Heart right ventricle (tissue), 16 donors: ENCODE measurements around the gene FLG. TPM values are rescaled to one million over a fixed set of nuclear protein-coding genes. Genes with fewer than 3 reads are reported as not detected.
"Not testable (repeated sequence)": the region's sequence is repeated elsewhere in the genome, so short reads cannot be mapped to it uniquely, and the experiment has no call there.

ENCODE experiments used
- ATAC-seq, 8 donors: fragments of 200-7000 bp; cut with Tn5 transposase; one replicate each; pipeline ENCODE4 v1.9.1; 2020; ENCODE audit warnings: mild to moderate bottlenecking in 8 of 8, moderate library complexity in 8 of 8, moderate number of reproducible peaks in 1 of 8
- DNase-seq, 2 donors: peaks; one replicate each; pipeline ENCODE4 v3.0.0-alpha.2; 2020
- H3K27ac ChIP-seq, 10 donors: fragments of 200-600 bp; sonication (generic) in 2 of 10; one replicate each; pipeline versions ENCODE4 v1.5.0 to v1.8.0; 2020 to 2022; ENCODE audit warnings: mild to moderate bottlenecking in 3 of 10
- H3K27me3 ChIP-seq, 7 donors: fragments of 200-600 bp; one replicate each; pipeline ENCODE4 v1.8.0; 2021 to 2022; ENCODE audit warnings: mild to moderate bottlenecking in 2 of 7
- H3K36me3 ChIP-seq, 9 donors: fragments of 200-600 bp; sonication (generic) in 1 of 9; one replicate each; pipeline versions ENCODE4 v1.5.0 to v1.8.0; 2020 to 2022; ENCODE audit warnings: mild to moderate bottlenecking in 2 of 9
- H3K4me1 ChIP-seq, 9 donors: fragments of 200-600 bp; sonication (generic) in 1 of 9; one replicate each; pipeline versions ENCODE4 v1.5.0 to v1.8.0; 2020 to 2022; ENCODE audit warnings: mild to moderate bottlenecking in 4 of 9
- H3K4me3 ChIP-seq, 10 donors: fragments of 200-600 bp; sonication (generic) in 2 of 10; one replicate each; pipeline versions ENCODE4 v1.5.0 to v1.8.0; 2020 to 2022; ENCODE audit warnings: mild to moderate bottlenecking in 7 of 10, moderate library complexity in 2 of 10
- H3K9me3 ChIP-seq, 11 donors: fragments of 200-600 bp in 10 of 11; sonication (generic) in 2 of 11; one replicate each; pipeline versions ENCODE4 v1.5.0 to v1.8.0; 2013 to 2022; ENCODE audit warnings: mild to moderate bottlenecking in 2 of 11, control low read depth in 1 of 11, moderate library complexity in 1 of 11
- WGBS, 2 donors: extraction: QIAGEN DNeasy Blood & Tissue Kit; methylation state at CpG; one replicate each; pipeline ENCODE4 v1.1.7; 2013; ENCODE audit warnings: inconsistent platforms in 1 of 2; 5-methylcytosine and 5-hydroxymethylcytosine counted together
- intact Hi-C, 10 donors: fragments of 100-400 bp; cut with DNase I; formaldehyde crosslinking; loops; one replicate each; pipeline versions ENCODE4 v1.11.1 to v1.14.2; 2022
- polyA plus RNA-seq, 2 donors: library from polyadenylated mRNA; stranded (reverse); fragments of 200-250 nt; gene quantifications; one replicate each; pipeline ENCODE4 v1.2.3, GENCODE V29; 2013
- total RNA-seq, 10 donors: library from RNA; stranded (reverse); fragmentation: NEBNext Ultra II Directional in 3 of 10; extraction: Animal tissue kit (Norgen Biotek cat#: 25700) in 3 of 10; gene quantifications; one replicate each; pipeline versions ENCODE4 v1.2.1 to v1.2.4, GENCODE V29; 2021 to 2023
- TF ChIP-seq, protein P1 (sequence below), 9 donors: fragments of 200-600 bp; sonication (generic) in 2 of 9; IDR thresholded peaks; one replicate each; pipeline versions ENCODE4 v1.5.0 to v1.8.0; 2021 to 2022; ENCODE audit warnings: antibody characterized with exemption in 9 of 9, mild to moderate bottlenecking in 5 of 9, moderate library complexity in 1 of 9
- donor health status: Arrhythmogenic right ventricular cardiomyopathy.
- donor health status: ischemic (EF 13 %, LVEDD 7.1; RV severe dilation, severe dysfunction).
- donor health status: healthy with polysubstance abuse.
- donor health status: DM: no; HTN: yes; CAD: no.
- donor health status: DM: no; HTN: no; CAD: no.
- donor health status: ischemic (EF 25% LVEDD 6.9; RV normal size, moderate dysfunction).
- donor health status: ischemic (EF 25% LVEDD 5.7; RV mildly dilated, moderate dysfunction).
- donor health status: healthy.
- donor health status: DM: yes; HTN: yes; CAD: no.
- donor health status: Ischemic cardiomyopathy.
- donor health status: ischemic (EF 35%, LVEDD 5.7; RV mildly dilated, moderate dysfunction).
- donor health status: nonischemic (EF 11% LVEDD 7.7; RV severe dilation, severe dysfunction).
- donor health status: DM: yes; HTN: yes; CAD: no.
- donor health status: PGD.
- donor health status: ischemic (EF 29% LVEDD 5.4; RV normal size, mild dysfunction).
- donor health status: nonischemic (EF 23%, LVEDD 6.1; RV moderate dilation, normal function).

FLG gene
- total and polyA plus RNA-seq, 12 donors: under 0.01 to 0.04 (median 0.01) TPM; not detected in 8

GRCh38 chr1:152328801-152329391 is 3.9 kb upstream of the FLG start:
- H3K36me3 ChIP-seq: no peaks in the 10 kb centered on the region
- WGBS, 2 donors: 77 to 95% methylated on average over 1 of the region's 1 CpG
- no peaks in the 10 kb centered on the region for H3K4me1 ChIP-seq
- ATAC-seq: no peak
- DNase-seq: no peak
- no peaks in the 10 kb centered on the region for H3K27me3 ChIP-seq
- H3K4me3 ChIP-seq: no peak overlapping the region
- intact Hi-C loops: no loop called here
- H3K27ac ChIP-seq: no peak overlapping the region
- no peaks in the 10 kb centered on the region for H3K9me3 ChIP-seq
- TF ChIP-seq, protein P1, sequence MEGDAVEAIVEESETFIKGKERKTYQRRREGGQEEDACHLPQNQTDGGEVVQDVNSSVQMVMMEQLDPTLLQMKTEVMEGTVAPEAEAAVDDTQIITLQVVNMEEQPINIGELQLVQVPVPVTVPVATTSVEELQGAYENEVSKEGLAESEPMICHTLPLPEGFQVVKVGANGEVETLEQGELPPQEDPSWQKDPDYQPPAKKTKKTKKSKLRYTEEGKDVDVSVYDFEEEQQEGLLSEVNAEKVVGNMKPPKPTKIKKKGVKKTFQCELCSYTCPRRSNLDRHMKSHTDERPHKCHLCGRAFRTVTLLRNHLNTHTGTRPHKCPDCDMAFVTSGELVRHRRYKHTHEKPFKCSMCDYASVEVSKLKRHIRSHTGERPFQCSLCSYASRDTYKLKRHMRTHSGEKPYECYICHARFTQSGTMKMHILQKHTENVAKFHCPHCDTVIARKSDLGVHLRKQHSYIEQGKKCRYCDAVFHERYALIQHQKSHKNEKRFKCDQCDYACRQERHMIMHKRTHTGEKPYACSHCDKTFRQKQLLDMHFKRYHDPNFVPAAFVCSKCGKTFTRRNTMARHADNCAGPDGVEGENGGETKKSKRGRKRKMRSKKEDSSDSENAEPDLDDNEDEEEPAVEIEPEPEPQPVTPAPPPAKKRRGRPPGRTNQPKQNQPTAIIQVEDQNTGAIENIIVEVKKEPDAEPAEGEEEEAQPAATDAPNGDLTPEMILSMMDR (IDR thresholded peaks at IDR 0.05): no peak

DNA sequence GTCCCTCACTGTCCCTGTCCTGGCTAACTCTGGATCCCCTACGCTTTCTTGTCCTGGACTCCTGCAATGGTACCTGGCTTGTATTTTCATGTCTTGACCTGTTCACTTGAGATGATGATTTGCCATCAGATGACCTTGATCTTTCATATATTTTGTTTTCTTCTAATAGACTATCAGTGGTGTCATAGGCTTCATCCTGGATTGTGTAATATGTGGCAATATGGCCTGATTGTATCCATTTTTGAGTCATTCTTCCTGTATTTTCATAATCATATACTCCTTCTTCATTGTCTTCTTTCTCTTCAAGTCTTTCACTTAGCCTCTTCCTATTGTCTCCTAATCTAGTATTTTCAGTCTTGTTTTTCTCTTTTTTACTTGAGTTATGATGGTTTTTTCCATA is 11.1 kb downstream of the FLG start:
- WGBS, 2 donors: 93 to 95% methylated on average over 1 of the region's 1 CpG
- Histone ChIP-seq H3K4me3 (no peak overlapping the region), H3K27me3 (no peaks in the 10 kb centered on the region), H3K9me3 (peaks cover 0 to 5% (median 0%) of the 10 kb centered on the region in 11 donors), H3K36me3 (no peaks in the 10 kb centered on the region), H3K4me1 (no peaks in the 10 kb centered on the region), H3K27ac (no peak overlapping the region)
- intact Hi-C loops: no loop called here
- ATAC-seq (no peak), DNase-seq (no peak)
- TF ChIP-seq, protein P1 (IDR thresholded peaks at IDR 0.05): no peak

DNA sequence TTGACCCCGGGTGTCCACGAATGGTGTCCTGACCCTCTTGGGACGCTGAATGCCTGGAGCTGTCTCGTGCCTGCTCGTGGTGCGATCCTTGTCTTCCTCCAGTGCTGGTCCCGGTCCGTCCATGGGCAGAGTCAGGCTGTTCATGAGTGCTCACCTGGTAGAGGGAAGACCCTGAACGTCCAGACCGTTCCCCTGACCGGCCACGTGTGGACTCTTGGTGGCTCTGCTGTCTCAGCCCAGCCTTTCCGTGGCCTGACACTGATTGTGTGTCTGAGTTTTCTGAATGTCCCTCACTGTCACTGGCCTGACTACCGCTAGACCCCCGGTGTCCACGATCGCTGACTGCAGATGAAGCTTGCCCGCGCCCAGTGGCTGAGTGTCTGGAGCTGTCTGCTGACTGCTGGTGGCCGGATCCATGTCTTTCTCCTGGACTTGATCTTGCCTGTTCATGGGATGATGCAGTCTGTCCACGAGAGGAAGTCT is 11.7 kb downstream of the FLG start:
- DNase-seq: no peak
- no peaks in the 10 kb centered on the region for H3K27me3 ChIP-seq
- TF ChIP-seq, protein P1 (IDR thresholded peaks at IDR 0.05): no peak
- intact Hi-C loops: no loop called here
- no peak for ATAC-seq
- 92 to 97% methylated on average over 21 of the region's 21 CpGs for WGBS, 2 donors
- H3K36me3 ChIP-seq: no peaks in the 10 kb centered on the region
- H3K4me3 ChIP-seq: no peak overlapping the region
- no peaks in the 10 kb centered on the region for H3K4me1 ChIP-seq
- H3K9me3 ChIP-seq: peaks cover 0 to 5% (median 0%) of the 10 kb centered on the region in 11 donors
- H3K27ac ChIP-seq: no peak overlapping the region

GRCh38 chr1:152312169-152312568 is 12.9 kb downstream of the FLG start:
- H3K27ac ChIP-seq, H3K4me1 ChIP-seq, DNase-seq, H3K9me3 ChIP-seq, intact Hi-C loops, H3K4me3 ChIP-seq, H3K36me3 ChIP-seq, ATAC-seq, H3K27me3 ChIP-seq: not testable (repeated sequence)
- 88 to 95% methylated on average over 13 of the region's 13 CpGs for WGBS, 2 donors

- Histone ChIP-seq H3K9me3 (peaks cover 0 to 5% (median 0%) of the 10 kb centered on the region in 11 donors), H3K4me3 (no peak overlapping the region), H3K36me3 (no peaks in the 10 kb centered on the region), H3K4me1 (no peaks in the 10 kb centered on the region), H3K27me3 (no peaks in the 10 kb centered on the region), H3K27ac (no peak overlapping the region)
- TF ChIP-seq, protein P1 (IDR thresholded peaks at IDR 0.05): no peak
- ATAC-seq: no peak
- DNase-seq: no peak
- intact Hi-C loops: no loop called here
- WGBS, 2 donors: 94 to 96% methylated on average over 9 of the region's 9 CpGs
These were observed 15.1 kb downstream of the FLG start for GRCh38 chr1:152309955-152310354.

GRCh38 chr1:152309320-152309901 is 15.6 kb downstream of the FLG start:
- H3K27me3 ChIP-seq, H3K4me1 ChIP-seq, ATAC-seq, H3K36me3 ChIP-seq, DNase-seq, H3K27ac ChIP-seq, H3K9me3 ChIP-seq, intact Hi-C loops, H3K4me3 ChIP-seq: not testable (repeated sequence)
- WGBS, 2 donors: 83 to 95% methylated on average over 17 of the region's 17 CpGs

GRCh38 chr1:152308758-152309157 is 16.3 kb downstream of the FLG start:
- H3K4me1 ChIP-seq, H3K27me3 ChIP-seq, H3K4me3 ChIP-seq, DNase-seq, ATAC-seq, H3K36me3 ChIP-seq, H3K9me3 ChIP-seq, intact Hi-C loops, H3K27ac ChIP-seq: not testable (repeated sequence)
- WGBS, 2 donors: 76 to 85% methylated on average over 7 of the region's 7 CpGs
